ENCODE measurements around the gene BCAM.
"Not testable (repeated sequence)": the region's sequence is repeated elsewhere in the genome, so short reads cannot be mapped to it uniquely, and the experiment has no call there.

Gene BCAM

GRCh38 chr19:44823373-44823698 lies 14.4 kb downstream of the BCAM start:
- DNase-seq: no peak
- Histone ChIP-seq H3K27ac (no peak overlapping the region), H3K27me3 (replicated peaks) (peaks cover 9% of the 10 kb centered on the region), H3K36me3 (replicated peaks) (no peaks in the 10 kb centered on the region), H3K4me3 (ENCODE audit: low read depth, low read length) (no peak overlapping the region)
- no peak for TF ChIP-seq CTCF (IDR thresholded peaks at IDR 0.05; ENCODE audit: low read depth, low read length, missing control alignments)
- in situ Hi-C loops (cut with HindIII; ENCODE audit: low pct_ligation_motif_present, low sequenced_read_pairs): no loop called here

GRCh38 chr19:44824761-44825160 lies 15.9 kb downstream of the BCAM start:
- no peak for DNase-seq
- Histone ChIP-seq H3K36me3 (replicated peaks) (no peaks in the 10 kb centered on the region), H3K27ac (no peak overlapping the region), H3K27me3 (replicated peaks) (peaks cover 9% of the 10 kb centered on the region), H3K4me3 (ENCODE audit: low read depth, low read length) (no peak overlapping the region)
- in situ Hi-C loops (cut with HindIII; ENCODE audit: low pct_ligation_motif_present, low sequenced_read_pairs): no loop called here
- TF ChIP-seq CTCF (IDR thresholded peaks at IDR 0.05; ENCODE audit: low read depth, low read length, missing control alignments): no peak

- H3K27ac ChIP-seq; in situ Hi-C loops (cut with HindIII; ENCODE audit: low pct_ligation_motif_present, low sequenced_read_pairs); H3K36me3 ChIP-seq (replicated peaks); DNase-seq; H3K27me3 ChIP-seq (replicated peaks); H3K4me3 ChIP-seq (ENCODE audit: low read depth, low read length): not testable (repeated sequence)
Observed at GRCh38 chr19:44832875-44833274, 24.0 kb downstream of the BCAM start.

- DNase-seq; H3K4me3 ChIP-seq (ENCODE audit: low read depth, low read length); H3K36me3 ChIP-seq (replicated peaks); H3K27me3 ChIP-seq (replicated peaks); H3K27ac ChIP-seq; in situ Hi-C loops (cut with HindIII; ENCODE audit: low pct_ligation_motif_present, low sequenced_read_pairs): not testable (repeated sequence)
Observed at GRCh38 chr19:44834399-44834798, 25.5 kb downstream of the BCAM start.

- no peak overlapping the region for H3K27ac ChIP-seq
- DNase-seq: no peak
- in situ Hi-C loops (cut with HindIII; ENCODE audit: low pct_ligation_motif_present, low sequenced_read_pairs): no loop called here
- no peaks in the 10 kb centered on the region for H3K27me3 ChIP-seq (replicated peaks)
- no peak for TF ChIP-seq CTCF (IDR thresholded peaks at IDR 0.05; ENCODE audit: low read depth, low read length, missing control alignments)
- no peaks in the 10 kb centered on the region for H3K36me3 ChIP-seq (replicated peaks)
- H3K4me3 ChIP-seq (ENCODE audit: low read depth, low read length): no peak overlapping the region
Observed at GRCh38 chr19:44839276-44839675, 30.4 kb downstream of the BCAM start.

- Histone ChIP-seq H3K4me3 (ENCODE audit: low read depth, low read length) (no peak overlapping the region), H3K36me3 (replicated peaks) (no peaks in the 10 kb centered on the region), H3K27me3 (replicated peaks) (no peaks in the 10 kb centered on the region), H3K27ac (no peak overlapping the region)
- in situ Hi-C loops (cut with HindIII; ENCODE audit: low pct_ligation_motif_present, low sequenced_read_pairs): no loop called here
- no peak for TF ChIP-seq CTCF (IDR thresholded peaks at IDR 0.05; ENCODE audit: low read depth, low read length, missing control alignments)
- DNase-seq: no peak
Observed at GRCh38 chr19:44840811-44841210, 31.9 kb downstream of the BCAM start.

GRCh38 chr19:44841231-44841630 lies 32.3 kb downstream of the BCAM start:
- H3K27me3 ChIP-seq (replicated peaks): no peaks in the 10 kb centered on the region
- in situ Hi-C loops (cut with HindIII; ENCODE audit: low pct_ligation_motif_present, low sequenced_read_pairs): no loop called here
- H3K36me3 ChIP-seq (replicated peaks): no peaks in the 10 kb centered on the region
- no peak for DNase-seq
- TF ChIP-seq CTCF (IDR thresholded peaks at IDR 0.05; ENCODE audit: low read depth, low read length, missing control alignments): no peak
- no peak overlapping the region for H3K27ac ChIP-seq
- no peak overlapping the region for H3K4me3 ChIP-seq (ENCODE audit: low read depth, low read length)
